Neural cell (in vitro differentiated cells): ENCODE measurements around the gene CPSF6.

Experiments used
- CTCF ChIP-seq: fragments of 450-650 bp; IDR thresholded peaks from 2 replicates; pipeline ENCODE4 v1.5.1; 2014; ENCODE audit warnings: antibody characterized with exemption, mild to moderate bottlenecking, moderate library complexity; ENCODE audit not compliant: poor library complexity, severe bottlenecking
- EZH2 ChIP-seq: fragments of 200-600, 300-800 bp; shearing (Covaris generic), sonication (generic); IDR thresholded peaks from 2 replicates; pipeline ENCODE4 v1.6.1; 2014; ENCODE audit warnings: antibody characterized with exemption, low read length, borderline replicate concordance, mild to moderate bottlenecking; ENCODE audit not compliant: insufficient read depth, poor library complexity, severe bottlenecking
- SMC3 ChIP-seq: fragments of 450-650 bp; conservative IDR thresholded peaks from 2 replicates; pipeline ENCODE4 v1.6.1; 2014; ENCODE audit warnings: antibody characterized with exemption, mild to moderate bottlenecking, moderate library complexity; ENCODE audit not compliant: poor library complexity

- TF ChIP-seq EZH2: no peak
- TF ChIP-seq CTCF: no peak
- TF ChIP-seq SMC3: no peak
Observed at GRCh38 chr12:69313209-69313608, 73.8 kb downstream of the CPSF6 start.
